Measurements from ENCODE around the gene SYNM.

SYNM gene

GRCh38 chr15:99104788-99105513 lies at the start of gene SYNM:
Gene SYNM, plus strand, starts transcription at chr15:99105080. Its CDS starts 120 bp downstream, at chr15:99105200.
- TF ChIP-seq CTCF (IDR thresholded peaks at IDR 0.05; ENCODE audit: control extremely low read depth, extremely low read depth, low read depth, missing control alignments): peak; percentile 78
- ChIA-PET CTCF (interaction anchor here (0.7 to 3.4 kb wide), 22 partner anchors 14 to 651 kb away, joined by 3 to 28 read pairs (median 3); no protein-coding TSS in a partner anchor), POLR2A (interaction anchor here (0.7 to 0.9 kb wide), 2 partner anchors 31 to 628 kb away, joined by 3 to 5 read pairs; partner anchors contain the start of gene LYSMD4)
- DNase-seq (ENCODE audit: extremely low spot score): peak; percentile 90

GRCh38 chr15:99055555-99056134 lies 49.2 kb upstream of the SYNM start:
- no peak for DNase-seq (ENCODE audit: extremely low spot score)
- ChIA-PET CTCF (interaction anchor here (0.8 to 9.8 kb wide), 3 partner anchors 11 to 199 kb away, joined by 3 to 81 read pairs (median 6); no protein-coding TSS in a partner anchor), POLR2A (no interaction called here)
- TF ChIP-seq CTCF (IDR thresholded peaks at IDR 0.05; ENCODE audit: control extremely low read depth, extremely low read depth, low read depth, missing control alignments): no peak

GRCh38 chr15:99057020-99057419 lies 47.9 kb upstream of the SYNM start:
- DNase-seq (ENCODE audit: extremely low spot score): no peak
- ChIA-PET POLR2A (no interaction called here), CTCF (interaction anchor here (1.0 to 9.8 kb wide), 13 partner anchors 12 to 278 kb away, joined by 3 to 81 read pairs (median 5); partner anchors contain the start of gene PGPEP1L)
- TF ChIP-seq CTCF (IDR thresholded peaks at IDR 0.05; ENCODE audit: control extremely low read depth, extremely low read depth, low read depth, missing control alignments): no peak

- CTCF ChIA-PET: interaction anchor here (0.9 to 9.8 kb wide), 17 partner anchors 8 to 279 kb away, joined by 3 to 81 read pairs (median 4); partner anchors contain the start of gene PGPEP1L
- TF ChIP-seq CTCF (IDR thresholded peaks at IDR 0.05; ENCODE audit: control extremely low read depth, extremely low read depth, low read depth, missing control alignments): no peak
- DNase-seq (ENCODE audit: extremely low spot score): no peak
- POLR2A ChIA-PET: no interaction called here
These were observed 47.0 kb upstream of the SYNM start for GRCh38 chr15:99057697-99058420.

GRCh38 chr15:99058421-99058870 lies 46.4 kb upstream of the SYNM start:
- DNase-seq (ENCODE audit: extremely low spot score): no peak
- CTCF ChIA-PET: interaction anchor here (0.9 to 9.8 kb wide), 19 partner anchors 9 to 280 kb away, joined by 3 to 81 read pairs (median 5); no protein-coding TSS in a partner anchor

More at GRCh38 chr15:99058421-99058870, 46.4 kb upstream of the SYNM start:
- POLR2A ChIA-PET: interaction anchor here (0.6 kb wide), 1 partner anchor 121 kb away, joined by 4 read pairs; no protein-coding TSS in a partner anchor
- no peak for TF ChIP-seq CTCF (IDR thresholded peaks at IDR 0.05; ENCODE audit: control extremely low read depth, extremely low read depth, low read depth, missing control alignments)
